ENCODE measurements around the gene FAM174B.

FAM174B gene

DNA sequence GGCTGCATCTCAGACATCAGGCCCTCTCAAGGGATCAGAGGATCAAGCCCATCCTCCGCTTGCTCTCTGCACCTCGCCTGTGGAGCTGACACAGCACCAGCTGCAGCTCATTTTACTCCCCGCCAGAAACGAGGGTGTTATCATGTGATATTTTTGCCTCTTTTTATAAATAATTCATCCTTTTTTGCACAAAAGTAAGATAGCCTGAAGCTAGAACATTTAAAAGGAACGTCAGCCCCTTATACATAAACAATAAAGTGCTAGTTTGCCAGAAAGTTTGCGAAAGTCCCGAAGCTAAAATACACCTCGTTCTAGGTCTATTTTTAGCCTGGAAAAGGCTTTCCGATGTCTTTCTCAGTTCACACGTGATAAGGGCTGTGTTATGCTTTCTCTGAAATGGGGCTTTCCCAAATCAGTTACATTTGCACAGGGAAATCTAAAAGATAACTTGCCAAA, 9.6 kb upstream of the FAM174B start:
- DNase-seq (ENCODE audit: low spot score) (no peak), FAIRE-seq (no peak)

GRCh38 chr15:92664178-92664900, 8.8 kb upstream of the FAM174B start:
- DNase-seq (ENCODE audit: low spot score) (no peak), FAIRE-seq (no peak)

GRCh38 chr15:92663250-92663951, 7.8 kb upstream of the FAM174B start:
- FAIRE-seq (no peak), DNase-seq (ENCODE audit: low spot score) (no peak)

- FAIRE-seq (no peak), DNase-seq (ENCODE audit: low spot score) (no peak)
Observed at GRCh38 chr15:92662762-92663161, 7.2 kb upstream of the FAM174B start.

DNA sequence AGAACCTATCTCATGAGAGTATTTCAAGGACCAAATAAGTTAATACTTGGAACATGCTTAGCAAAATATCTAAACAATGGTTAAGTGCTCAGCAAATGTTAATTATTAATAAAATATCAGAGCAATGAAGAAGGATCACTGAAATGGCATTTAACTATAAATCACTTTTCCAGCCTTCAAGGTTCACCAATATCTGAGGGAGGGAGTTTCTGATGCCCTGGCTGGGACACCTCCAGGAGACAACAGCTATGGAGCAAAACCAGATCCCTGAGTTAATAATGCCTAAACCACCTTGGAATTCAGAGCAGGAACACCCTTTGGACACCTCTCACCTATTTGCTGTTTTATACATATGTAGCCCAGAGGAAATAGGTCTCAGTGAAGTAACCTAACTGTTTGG, 6.4 kb upstream of the FAM174B start:
- no peak for DNase-seq (ENCODE audit: low spot score)
- FAIRE-seq, result no peak

DNA sequence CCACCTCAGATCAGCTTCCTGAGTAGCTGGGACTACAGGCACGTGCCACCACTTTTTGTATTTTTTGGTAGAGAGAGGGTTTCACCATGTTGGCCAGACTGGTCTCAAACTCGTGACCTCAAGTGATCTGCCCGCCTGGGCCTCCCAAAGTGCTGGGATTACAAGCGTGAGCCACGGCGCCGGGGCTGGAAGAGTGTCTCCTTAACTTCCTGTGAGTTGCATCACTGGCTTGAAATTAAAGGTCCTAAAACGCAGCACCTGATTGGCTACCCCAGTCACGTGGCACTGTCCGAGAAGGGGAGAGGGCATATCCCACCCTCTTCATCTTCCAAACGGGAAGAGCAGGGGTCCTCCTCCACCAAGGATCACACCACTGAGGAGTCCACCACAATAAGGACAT, 5.5 kb upstream of the FAM174B start:
- no peak for FAIRE-seq
- DNase-seq (ENCODE audit: low spot score), result no peak

- FAIRE-seq (no peak), DNase-seq (ENCODE audit: low spot score) (no peak)
Observed at GRCh38 chr15:92657486-92657885, 1.9 kb upstream of the FAM174B start.

DNA sequence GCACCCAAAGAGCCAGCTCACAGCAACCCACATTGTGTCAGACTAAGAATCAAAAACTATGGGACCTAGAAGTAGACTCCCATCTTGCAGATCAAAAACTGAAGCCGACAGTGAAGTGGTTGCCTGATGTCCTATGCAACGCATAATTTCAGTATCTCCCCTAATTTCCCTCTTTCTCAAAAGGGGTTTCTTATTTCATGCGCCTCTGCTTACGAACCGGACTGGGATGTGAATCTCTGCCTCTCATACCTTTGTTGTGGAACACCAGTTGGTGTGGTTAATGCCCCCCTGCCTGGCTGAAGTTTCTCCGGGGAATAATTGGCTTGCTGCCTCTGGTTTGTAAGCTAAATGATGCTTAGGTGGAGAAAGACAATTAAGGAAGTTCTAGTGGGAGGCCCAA, 514 bp upstream of the FAM174B start:
- no peak for FAIRE-seq
- DNase-seq (ENCODE audit: low spot score), result no peak

DNA sequence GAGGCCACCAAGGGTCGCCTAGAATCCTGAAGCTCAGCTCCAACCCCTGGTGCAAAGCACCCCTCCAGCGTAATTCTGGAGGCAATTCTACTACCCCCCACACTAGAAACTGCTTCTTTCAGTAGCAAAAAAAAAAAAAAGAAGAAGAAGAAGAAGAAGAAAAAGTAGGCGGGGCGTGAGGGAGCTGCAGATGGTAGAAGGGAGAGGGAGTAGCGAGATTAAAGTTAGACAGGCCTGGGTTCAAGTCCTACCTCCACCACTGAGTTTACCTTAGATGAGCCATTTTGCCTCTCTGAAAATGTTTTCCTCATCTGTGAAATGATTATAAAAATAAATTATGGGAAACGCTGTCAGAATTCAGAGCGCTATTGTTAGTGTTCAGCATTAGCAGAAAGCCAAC, 913 bp downstream of the FAM174B start:
- FAIRE-seq, result no peak
- no peak for DNase-seq (ENCODE audit: low spot score)

GRCh38 chr15:92653836-92654539, 1.6 kb downstream of the FAM174B start:
- DNase-seq (ENCODE audit: low spot score) (no peak), FAIRE-seq (no peak)

DNA sequence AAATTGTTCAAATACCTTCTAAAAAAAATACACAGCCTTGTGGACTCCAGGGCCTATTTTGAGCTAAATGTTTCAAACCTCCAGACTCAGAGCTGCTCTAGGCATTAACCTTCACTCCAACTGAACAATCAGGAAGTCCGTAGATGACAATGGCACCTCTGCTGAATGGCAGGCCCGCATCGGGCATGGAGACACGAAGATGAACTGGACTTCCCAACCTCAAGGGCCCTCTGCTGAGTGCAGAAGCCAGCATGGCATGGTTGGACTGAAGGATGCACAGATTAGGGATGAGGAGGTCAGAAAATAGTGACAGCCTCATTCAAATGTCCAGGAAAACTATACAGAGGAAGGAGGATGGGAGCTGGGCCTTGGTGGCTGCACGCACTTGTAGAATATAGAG, 2.2 kb downstream of the FAM174B start:
- DNase-seq (ENCODE audit: low spot score) (no peak), FAIRE-seq (no peak)

DNA sequence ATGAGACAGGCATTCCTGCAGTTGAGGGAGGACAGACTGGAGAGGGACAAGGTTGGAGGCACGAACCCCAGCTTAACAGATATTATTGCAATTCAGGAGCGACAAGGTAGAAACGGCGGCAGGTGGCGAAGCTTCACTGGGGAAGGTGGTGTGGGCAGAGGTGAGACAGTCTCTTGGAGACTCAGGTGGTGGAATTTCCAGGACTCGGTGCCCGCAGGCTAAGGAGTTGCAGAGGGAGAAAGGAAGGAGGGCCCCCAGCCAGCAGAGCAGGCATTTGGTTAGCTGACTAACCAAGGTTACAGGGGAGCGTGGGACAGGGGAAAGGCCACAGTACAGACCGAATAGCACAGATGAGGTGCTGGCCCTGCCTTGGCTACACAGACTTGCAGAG, 3.0 kb downstream of the FAM174B start:
- FAIRE-seq (no peak), DNase-seq (ENCODE audit: low spot score) (no peak)

- DNase-seq (ENCODE audit: low spot score), result no peak
- no peak for FAIRE-seq
Observed at GRCh38 chr15:92651877-92652575, 3.5 kb downstream of the FAM174B start.

DNA sequence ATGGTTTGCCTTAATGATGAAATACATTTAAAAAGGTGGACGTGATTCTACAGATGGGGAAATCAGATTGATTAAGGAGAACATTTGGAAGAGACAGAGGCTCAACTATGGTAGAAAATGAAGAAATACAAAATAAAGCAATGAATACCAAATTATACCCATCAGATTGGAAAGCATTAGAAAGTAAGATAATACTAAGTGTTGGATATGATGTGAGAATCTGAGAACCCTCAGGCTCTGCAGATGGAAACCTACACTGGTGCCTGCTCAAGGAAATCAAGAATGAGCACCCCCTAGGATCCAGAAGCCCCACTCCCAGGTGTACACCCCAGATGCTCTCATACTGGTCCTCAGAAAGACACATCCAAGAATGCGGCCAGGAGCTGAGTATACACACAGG, 4.6 kb downstream of the FAM174B start:
- FAIRE-seq, result no peak
- no peak for DNase-seq (ENCODE audit: low spot score)

DNA sequence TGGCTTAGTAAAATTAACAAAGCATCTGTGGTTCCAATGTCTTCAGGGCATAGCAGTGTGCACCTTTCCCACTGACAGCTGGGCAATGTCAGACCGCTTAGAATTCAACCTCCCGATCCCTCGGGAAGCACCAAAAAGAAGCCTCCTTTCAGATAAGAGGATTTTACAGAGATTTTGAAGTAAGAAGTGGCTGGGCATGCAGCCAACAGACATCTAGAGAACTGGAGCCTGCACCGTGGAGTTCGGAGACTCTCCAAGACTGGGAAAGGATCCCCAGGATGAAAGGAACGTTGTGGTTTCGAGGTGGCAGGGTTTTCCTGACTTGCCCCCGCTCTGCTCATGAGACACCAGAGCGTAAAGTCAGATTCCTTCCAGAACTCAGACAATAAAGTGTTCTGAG, 5.3 kb downstream of the FAM174B start:
- DNase-seq (ENCODE audit: low spot score), result no peak

DNA sequence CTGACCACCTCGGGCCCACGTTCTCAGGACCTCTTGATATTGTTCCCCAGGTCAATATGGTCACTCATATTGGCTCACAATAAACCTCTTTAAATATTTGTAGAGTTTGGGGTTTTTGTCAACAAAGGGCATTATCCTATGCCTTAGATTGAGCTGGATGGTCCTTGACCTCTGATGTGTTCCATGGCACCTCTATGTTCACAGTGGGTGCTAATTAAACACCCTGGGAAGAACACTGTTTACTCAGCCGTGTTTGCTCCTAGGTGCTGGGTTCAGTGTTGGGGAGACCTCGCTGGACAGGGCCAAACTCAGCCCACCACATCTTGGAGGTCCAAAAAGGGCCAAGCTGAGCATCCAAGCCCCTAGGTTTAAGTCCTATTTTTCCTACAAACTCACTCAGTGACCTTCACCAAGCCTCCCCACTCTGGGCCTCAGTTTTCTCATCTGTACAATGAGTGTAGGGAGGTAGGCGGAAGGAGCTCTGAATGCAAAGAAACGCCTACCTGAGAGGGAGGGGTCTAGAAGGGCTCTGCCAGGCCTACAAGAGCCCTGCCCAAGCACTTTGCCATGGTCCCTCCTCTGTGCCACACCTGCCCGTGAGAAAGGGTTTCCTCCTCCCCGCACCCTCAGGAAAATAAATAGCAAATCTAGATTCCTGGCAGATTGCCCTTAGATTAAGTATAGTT, 7.2 kb downstream of the FAM174B start:
- FAIRE-seq (no peak), DNase-seq (ENCODE audit: low spot score) (no peak)

More for the DNA sequence above, 5.3 kb downstream of the FAM174B start:
- no peak for FAIRE-seq

DNA sequence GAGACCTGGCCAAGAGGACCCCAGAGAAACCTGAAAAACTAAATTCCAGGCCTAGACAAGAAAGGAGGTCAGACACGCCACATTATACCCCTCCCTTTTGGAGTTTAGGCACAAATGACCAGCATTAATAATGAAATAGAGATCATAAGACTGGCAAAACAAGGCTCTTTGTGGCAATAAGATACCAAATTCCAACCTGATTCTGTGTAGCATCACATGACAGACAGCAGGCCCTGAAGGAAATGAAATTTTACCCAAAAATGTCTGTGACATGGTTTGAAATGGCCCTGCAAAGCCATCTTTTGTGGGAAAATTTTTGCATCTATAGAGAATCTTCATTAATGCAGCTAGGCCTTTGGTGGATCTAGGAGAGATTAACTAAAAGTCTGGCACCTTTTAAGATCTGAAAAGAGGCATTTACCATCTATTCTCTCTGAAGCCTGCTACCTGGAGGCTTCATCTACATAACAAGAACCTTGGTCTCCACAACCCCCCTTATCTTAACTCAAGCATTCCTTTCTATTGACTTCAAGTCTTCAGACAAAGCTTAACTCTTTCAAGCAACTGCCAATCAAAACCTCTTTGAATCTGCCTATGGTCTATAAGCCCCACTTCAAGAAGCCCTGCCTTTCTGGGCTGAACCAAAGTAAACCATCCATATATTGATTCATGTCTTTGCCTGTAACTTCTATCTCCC, 8.0 kb downstream of the FAM174B start:
- FAIRE-seq (no peak), DNase-seq (ENCODE audit: low spot score) (no peak)

GRCh38 chr15:92646216-92646615, 9.4 kb downstream of the FAM174B start:
- DNase-seq (ENCODE audit: low spot score), result no peak

DNA sequence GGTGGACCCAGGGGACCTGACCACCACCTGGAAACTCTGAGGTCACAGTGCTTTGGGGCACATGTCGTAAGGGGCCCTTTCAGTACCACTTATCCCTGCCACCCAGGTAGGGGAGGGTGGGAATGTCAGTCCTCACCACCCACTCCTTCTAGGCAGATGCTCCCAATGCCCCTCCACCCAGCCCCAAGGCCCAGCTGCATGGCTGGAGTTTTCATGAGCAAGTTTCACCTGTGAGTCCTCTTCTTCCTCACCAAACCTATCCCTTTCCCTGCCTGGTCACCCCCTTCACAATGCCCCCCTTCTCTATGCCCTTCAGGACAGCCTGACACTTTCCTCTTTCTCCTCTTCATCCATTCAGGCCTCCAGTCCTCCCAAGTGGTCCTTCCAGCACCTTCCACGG, 9.8 kb downstream of the FAM174B start:
- no peak for DNase-seq (ENCODE audit: low spot score)
- no peak for FAIRE-seq

More at GRCh38 chr15:92646216-92646615, 9.4 kb downstream of the FAM174B start:
- FAIRE-seq, result no peak

GRCh38 chr15:92645051-92645631, 10.4 kb downstream of the FAM174B start:
- DNase-seq (ENCODE audit: low spot score), result no peak
- no peak for FAIRE-seq
